GM19240 (cell line): ENCODE results near the gene LHFPL5.

ENCODE experiments used
- DNase-seq: peaks from one replicate; pipeline ENCODE4 v3.0.0; 2011; ENCODE audit warnings: low spot score; ENCODE audit not compliant: insufficient read length

LHFPL5 gene

DNA sequence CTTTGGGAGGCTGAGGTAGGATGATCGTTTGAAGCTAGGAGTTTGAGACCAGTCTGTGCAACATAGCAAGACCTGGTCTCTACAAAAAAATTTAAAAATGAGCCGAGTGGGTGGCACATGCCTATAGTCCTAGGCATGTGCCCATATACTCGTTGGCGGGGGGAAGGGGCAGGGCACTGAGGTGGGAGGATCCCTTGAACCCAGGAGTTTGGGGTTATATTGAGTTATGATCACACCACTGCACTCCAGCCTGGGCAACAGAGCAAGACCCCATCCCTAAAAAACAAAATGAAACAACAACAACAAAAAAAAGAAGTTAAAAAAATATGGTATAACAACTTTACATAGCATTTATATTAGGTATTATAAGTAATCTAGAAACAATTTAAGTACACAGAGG is 47.8 kb downstream of the LHFPL5 start:
- no peak for DNase-seq

DNA sequence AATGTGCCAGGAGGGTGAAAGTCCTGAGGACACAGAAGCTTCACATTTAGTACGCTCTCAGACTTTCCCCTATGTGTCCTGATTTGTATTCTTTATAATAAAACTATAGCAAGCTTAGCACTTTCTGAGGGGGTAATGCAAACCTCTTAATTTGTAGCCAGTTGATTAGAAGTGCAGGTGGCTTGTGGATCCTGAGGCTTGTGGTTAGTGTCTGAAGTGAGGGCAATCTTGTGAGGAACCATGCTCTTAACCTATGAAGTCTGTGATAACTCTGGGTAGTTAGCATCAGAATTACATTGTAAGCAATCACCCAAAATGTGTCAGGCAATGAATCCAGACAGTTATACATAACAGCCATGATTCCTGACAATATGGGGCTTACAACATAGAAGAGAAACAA is 51.1 kb downstream of the LHFPL5 start:
- DNase-seq: no peak

DNA sequence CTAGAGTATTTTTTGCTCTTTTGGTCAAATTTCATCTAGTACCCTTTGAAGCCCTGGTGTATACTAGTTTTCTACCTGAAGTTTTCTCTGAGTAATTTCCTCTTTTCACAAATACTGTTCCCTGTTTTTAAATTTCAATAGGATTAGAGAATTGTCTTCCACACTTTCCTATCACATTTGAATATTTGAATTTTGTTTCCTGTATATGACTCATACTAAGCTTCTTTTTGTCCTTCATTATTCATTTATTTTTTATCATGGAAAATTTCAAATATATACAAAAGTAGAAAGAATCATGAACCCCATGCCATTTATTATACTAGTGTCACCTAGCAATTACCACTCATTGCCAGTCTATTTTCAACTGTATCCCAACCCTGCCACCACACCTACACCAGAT is 52.7 kb downstream of the LHFPL5 start:
- no peak for DNase-seq

DNA sequence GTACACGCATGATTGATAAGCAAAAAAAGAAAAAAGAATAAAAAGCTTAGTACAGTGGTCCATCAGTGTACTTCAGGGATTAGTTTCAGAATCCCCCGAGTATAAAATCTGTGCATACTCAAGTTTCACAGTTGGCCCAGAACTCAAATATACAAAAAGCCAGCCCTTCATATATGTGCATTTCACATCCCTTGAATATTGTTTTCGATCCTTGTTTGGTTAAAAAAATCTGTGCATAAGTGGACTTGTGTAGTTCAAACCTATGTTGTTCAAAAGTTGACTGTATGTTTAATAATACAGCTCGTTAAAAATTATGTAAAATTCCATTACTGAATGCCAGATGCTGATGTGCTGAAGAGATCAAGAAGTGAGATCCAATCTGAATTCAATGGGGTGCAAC is 54.2 kb downstream of the LHFPL5 start:
- DNase-seq: no peak
